Measurements from ENCODE around the gene ZNF408.
"Not testable (repeated sequence)": the region's sequence is repeated elsewhere in the genome, so short reads cannot be mapped to it uniquely, and the experiment has no call there.

ZNF408 gene

DNA sequence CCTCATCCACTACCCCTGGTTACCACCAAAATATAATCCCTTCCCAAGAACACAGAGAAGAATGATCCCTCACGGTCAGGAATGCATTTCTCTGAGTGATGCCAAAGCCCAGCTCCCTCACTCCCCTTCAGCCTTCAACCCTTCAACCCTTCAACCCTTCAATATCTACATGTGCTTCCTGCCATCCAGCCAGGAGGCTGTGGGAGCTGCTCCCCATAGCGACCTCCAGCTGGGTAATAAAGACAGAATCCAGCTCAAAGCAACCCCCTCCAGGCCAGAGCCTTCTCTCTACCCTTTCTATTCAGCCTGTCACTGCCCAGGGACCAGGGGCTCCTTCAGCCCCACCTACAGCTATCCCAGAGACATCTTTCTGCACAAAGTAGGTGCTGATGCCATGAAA is 3.1 kb upstream of the ZNF408 start:
- no peak for DNase-seq (ENCODE audit: low spot score)

DNA sequence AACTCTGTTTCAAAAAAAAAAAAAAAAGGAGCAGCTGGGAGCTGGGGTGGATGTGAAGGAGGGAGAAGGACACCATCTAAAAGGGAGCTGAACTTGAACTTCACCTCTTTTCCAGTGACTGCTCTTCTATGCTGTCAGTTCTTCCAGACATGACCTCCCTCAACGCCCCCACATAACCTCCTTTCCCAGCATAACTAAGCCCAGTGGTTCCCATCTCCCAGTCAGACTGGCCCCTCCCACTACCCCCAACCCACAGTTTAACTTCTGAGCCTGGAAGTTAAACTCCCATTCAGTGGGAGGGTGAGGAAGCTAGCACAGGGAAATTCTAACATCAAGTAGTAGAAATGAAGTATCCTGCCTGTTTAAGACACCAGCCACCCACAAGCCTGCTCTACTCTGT is 2.2 kb upstream of the ZNF408 start:
- DNase-seq (ENCODE audit: low spot score): no peak

DNA sequence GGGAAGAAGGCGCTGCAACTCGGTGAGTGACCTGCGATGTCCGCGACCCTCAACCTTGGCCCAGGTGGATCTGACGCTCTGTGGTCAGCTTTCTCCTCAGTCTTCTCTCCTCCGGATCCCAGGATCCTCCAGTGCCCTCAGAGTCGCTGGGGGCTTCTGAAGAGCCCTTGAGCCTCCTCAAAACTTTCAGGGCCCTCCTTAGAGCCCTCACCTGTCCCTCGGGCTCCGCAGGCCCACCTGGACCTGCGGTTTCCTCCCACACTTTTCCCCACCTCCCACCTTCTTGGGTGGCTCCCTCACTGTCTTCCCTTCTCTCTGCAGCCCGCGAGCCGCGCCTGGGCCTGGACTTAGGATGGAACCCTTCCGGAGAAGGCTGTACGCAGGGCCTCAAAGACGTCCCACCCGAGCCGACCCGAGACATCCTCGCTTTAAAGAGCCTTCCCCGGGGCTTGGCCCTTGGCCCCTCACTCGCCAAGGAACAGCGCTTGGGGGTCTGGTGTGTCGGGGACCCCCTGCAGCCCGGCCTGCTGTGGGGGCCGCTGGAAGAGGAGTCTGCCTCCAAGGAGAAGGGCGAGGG is 335 bp downstream of the ZNF408 start:
- DNase-seq (ENCODE audit: low spot score): no peak

DNA sequence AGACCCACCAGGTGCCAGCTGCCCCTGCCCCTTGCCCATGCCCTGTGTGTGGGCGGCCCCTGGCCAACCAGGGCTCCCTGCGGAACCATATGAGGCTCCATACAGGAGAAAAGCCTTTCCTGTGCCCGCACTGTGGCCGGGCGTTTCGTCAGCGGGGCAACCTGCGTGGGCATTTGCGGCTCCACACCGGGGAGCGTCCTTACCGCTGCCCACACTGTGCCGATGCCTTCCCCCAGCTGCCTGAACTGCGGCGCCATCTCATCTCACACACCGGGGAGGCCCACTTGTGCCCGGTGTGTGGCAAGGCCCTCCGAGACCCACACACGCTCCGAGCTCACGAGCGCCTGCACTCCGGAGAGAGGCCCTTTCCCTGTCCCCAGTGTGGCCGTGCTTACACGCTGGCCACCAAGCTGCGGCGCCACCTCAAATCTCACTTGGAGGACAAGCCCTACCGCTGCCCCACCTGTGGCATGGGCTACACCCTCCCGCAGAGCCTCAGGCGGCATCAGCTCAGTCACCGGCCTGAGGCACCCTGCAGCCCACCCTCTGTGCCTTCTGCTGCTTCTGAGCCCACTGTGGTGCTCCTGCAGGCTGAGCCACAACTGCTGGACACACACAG is 4.3 kb downstream of the ZNF408 start:
- DNase-seq (ENCODE audit: low spot score): no peak

DNA sequence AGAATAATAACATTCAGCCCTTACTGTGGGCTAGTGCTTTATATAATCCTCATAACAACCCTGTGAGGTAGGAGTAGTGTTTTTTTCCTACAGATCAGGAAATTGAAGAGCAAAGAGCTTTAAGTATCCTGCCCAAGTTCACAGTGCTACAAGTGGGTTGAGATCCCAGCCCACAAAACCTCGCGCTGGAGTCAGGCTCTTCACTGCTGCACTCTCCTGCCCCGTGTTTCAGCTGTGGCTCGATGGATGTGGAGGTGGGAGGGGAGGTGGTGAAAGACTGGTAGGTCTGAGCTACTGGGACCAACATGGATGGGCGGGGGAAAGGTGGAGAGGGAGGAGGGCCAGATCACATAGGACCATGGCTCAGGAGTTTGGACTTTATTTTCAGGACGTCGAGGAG is 6.1 kb downstream of the ZNF408 start:
- DNase-seq (ENCODE audit: low spot score): no peak

DNA sequence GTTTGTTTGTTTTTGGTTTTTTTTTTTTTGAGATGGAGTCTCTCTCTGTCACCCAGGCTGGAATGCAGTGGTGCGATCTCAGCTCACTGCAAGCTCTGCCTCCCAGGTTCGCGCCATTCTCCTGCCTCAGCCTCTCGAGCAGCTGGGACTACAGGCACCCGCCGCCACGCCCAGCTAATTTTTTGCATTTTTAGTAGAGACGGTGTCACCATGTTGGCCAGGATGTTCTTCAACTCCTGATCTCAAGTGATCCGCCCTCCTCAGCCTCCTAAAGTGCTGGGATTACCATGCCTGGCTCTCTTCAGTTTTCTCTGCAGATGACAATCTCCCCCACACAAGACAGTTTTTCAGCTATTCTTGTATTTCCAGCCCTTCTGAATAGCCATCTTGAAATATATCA is 8.5 kb downstream of the ZNF408 start:
- DNase-seq (ENCODE audit: low spot score): not testable (repeated sequence)

DNA sequence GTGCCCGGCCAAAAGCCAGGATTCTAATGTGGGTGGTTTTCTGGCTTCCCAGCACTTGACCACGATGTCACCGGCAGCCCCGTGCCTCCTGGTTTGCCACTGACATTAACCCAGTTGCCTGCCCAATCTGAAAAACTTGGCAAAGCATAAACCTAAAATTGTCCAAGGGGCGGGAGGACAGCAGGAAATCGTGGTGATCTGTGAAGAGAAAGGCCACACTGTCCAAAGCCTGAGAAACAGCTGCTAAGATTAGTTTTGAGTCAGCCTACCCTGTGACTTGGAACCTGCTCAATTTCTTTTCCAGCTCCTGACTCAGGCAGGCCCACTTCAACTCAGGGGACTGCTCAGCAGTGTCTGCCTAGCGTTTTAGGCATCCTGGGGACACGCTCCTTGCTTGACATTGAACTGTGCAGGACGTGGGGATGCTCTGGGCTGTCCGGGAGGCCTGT is 10.0 kb downstream of the ZNF408 start:
- no peak for DNase-seq (ENCODE audit: low spot score)

DNA sequence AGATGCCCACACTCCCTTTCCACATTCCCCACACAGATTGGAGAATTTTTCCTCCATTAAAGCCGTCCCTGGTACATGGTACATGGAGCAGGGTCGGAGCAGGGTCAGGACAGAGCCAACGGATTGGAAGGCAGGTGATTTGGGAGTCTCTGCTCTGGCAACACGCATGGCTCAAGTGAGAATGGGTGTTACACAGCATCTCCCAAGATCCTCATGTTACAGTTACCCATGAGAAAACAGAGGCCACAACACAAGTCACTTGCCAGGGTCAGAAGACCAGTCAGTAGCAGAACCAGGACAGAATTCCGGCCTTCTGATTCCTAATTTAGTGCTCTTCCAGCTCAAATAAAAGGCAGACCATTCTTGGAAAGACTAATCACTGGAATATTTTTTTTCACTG is 10.5 kb downstream of the ZNF408 start:
- DNase-seq (ENCODE audit: low spot score): no peak

DNA sequence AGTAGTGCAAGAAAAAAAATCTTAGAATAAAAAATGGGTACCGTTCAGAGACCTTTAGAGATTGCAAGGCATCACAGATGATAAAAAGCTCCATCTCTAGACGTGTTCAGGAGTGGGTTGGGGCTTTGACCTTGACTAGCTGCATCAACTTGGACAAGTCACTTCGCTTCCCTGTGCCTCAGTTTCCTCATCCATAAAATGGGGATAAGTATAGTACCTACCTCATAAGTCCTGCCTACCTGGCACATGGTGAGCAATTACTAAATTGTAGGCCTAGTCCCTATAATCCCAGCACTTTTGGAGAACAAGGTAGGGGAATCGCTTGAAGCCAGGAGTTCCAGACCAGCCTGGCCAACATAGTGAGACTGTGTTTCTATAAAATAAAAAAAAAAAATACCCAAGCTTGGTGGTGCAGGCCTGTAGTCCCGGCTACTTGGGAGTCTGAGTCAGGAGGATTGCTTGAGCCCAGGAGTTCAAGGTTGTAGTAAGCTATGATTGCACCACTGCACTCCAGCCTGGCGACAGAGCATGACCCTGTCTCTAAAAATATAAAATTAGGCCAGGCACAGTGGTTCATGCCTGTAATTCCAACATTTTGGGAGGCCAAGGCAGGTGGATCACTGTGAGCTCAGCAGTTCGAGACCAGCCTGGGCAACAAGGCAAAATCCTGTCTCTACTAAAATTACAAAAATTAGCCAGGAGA is 12.2 kb downstream of the ZNF408 start:
- no peak for DNase-seq (ENCODE audit: low spot score)

DNA sequence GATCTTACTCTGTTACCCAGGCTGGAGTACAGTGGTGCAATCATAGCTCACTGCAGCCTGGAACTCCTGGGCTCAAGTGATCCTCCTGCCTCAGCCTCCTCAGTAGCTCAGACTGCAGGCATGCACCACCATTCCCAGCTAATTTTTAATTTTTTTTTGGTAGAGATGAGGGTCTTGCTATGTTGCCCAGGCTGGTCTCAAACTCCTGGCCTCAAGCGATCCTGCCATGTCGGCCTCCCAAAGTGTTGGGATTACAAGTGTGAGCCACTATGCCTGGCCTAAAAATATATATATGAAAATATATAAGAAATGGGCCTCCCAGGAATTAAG is 17.0 kb downstream of the ZNF408 start:
- DNase-seq (ENCODE audit: low spot score): not testable (repeated sequence)

DNA sequence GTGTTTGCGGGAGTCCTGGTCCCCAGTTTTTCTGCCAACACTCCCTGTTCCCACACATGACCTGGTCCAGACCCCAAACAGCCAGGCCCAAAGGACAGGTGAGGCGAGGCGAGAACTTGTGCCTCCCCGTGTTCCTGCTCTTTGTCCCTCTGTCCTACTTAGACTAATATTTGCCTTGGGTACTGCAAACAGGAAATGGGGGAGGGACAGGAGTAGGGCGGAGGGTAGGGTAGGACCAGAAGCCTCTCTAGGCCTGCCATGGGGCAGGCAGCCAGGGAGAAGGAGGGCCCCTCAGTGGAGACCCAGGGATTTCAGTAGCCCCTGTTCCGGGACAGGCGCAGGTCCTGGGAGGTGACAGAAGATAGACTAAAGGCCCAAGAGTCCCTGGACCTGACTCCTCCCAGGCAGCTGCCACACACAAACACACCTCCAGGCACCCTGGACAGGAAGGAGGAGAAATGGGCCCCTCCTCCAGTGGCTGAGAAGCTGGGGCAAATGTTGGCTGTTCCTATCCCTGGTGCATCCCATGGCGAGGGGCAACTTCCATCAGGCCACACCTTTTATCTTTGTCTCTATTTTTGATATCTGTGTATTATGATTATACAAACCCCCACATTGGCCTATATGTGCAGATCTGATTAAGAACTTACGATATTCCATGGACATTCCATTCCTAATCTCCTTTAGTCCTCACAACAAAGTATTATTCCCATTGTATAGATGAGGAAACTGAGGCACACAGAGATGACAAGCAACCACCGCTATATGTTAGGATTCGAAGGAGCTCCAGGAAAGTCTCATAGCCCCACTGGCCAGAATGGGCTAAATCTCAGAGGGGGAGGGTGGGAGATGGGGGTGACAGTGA is 17.6 kb downstream of the ZNF408 start:
- no peak for DNase-seq (ENCODE audit: low spot score)

DNA sequence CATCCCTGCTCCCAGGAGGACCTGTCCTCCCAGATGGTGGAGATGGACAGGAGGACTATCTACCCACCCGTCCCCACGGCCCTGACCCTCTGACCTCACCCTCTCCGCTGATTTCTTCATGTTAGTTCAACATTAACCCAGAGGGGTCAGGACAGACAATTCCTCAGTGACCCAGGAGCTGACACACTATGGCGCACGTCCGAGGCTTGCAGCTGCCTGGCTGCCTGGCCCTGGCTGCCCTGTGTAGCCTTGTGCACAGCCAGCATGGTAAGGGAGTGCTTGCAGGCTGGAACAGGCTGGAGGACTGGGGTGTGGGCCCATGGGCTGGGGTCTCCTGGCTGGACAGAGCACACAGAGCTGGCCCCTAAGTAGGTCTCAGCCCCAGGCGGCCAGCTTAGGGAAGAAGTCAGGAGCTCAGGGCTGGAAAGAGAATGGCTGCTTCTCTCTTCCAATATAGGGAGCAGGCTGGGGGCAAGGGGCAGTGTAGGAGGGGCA is 18.3 kb downstream of the ZNF408 start, which contains the start of gene F2:
Gene F2 (plus strand): TSS at position 166 of the 495 bp plus-strand sequence. CDS start 23 bp downstream, at position 189.
- DNase-seq (ENCODE audit: low spot score): no peak

DNA sequence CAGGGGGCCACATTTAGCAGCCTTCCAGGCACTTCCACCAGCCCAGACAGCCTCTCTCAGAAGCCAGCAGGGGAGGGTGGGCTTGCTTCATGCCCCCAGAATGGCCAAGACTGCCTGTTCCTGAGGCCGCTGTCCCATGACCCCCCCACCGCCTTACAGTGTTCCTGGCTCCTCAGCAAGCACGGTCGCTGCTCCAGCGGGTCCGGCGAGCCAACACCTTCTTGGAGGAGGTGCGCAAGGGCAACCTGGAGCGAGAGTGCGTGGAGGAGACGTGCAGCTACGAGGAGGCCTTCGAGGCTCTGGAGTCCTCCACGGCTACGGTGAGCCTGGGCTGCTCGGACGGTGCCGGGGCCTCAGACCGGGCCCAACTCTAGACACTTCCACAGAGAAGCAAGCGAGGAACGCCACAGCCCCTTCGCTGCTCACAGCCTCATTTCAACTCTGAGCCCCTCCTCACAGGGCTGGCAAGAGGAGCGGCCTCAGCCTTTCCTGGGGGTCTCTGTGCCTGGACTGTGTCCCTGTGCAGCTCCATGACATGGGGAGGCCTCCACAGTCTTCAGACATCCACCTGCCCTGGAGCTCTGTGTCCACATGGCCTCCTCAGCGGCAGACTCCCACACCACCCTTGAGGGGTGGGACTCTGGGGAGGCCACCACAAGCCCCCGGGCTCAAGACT is 18.9 kb downstream of the ZNF408 start:
- no peak for DNase-seq (ENCODE audit: low spot score)

DNA sequence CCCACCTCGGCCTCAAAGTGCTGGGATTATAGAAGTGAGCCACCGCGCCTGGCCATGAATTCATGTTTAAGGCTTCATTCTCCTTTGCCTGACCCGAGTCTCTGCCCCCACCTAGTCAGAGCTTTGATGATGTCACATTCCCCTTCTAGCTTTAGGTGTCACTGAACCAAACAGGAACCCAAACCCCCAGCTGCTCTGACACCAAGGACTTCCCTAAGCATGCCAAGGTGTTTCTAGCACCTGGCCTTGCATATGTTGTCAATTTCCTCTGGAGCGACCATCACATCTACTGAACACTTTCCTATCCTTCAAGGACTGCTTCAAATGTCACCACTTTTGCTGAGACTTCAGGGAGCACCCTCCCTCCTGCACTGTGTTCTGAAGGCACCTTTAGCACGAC is 20.5 kb downstream of the ZNF408 start:
- DNase-seq (ENCODE audit: low spot score): no peak

DNA sequence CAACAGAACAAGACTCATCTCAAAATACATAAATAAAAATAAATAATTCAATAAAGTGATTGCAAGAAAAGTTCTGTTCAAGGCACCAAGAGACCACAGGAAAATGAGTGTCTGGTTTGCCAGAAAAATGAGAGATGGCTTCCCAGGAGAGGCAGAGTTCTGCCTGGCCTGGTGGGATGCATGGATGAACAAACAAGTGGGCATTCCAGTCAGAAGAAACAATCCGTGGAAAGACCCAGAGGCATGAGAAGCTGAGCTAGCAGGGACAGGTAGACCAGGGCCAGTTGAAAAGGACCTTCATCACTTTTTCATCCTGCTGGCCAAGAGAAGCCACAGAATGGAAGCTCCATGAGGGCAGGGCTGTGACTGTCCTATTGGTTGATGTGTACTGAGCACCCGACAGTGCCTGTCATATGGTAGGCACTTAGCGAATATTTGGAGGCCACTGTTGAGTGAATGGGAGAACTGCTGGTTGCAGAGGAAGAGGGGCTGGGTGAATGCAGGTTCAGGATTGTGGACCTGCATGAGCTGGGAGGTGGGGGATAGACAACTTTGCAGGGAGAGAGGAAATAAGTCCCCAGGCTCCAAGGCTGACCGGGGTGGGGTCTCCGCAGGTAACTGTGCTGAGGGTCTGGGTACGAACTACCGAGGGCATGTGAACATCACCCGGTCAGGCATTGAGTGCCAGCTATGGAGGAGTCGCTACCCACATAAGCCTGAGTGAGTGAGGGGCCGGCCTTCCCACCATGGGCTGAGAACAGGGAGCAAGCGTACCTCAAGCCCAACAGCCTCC is 21.9 kb downstream of the ZNF408 start:
- DNase-seq (ENCODE audit: low spot score): no peak

DNA sequence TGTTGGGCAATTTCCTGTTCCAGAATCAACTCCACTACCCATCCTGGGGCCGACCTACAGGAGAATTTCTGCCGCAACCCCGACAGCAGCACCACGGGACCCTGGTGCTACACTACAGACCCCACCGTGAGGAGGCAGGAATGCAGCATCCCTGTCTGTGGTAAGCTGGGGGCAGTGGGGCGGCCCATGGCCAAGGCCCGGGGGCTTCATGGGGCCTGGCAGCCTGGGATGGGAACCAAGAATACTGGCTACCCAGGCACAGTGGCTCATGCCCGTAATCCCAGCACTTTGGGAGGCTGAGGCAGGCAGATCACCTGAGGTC is 22.5 kb downstream of the ZNF408 start:
- DNase-seq (ENCODE audit: low spot score): no peak

DNA sequence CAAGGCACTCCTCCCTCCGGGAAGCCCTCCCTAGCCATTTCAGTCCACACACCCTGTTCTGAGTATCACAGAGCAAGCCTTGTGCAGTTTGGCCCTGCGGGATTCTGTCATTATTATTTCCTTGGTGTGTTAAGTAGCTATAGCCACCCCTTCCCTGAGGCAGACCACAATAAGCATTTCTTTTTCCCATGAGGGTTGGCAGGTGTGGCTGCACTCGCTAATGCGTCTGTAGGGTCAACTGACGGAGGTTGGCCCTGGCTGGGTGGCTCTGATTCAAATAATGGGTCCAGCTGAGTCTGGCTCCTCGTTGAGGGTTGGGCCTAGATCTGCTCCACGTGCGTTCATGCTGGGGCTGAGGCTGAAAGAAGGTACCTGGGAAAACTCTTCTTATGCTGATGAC is 23.3 kb downstream of the ZNF408 start:
- DNase-seq (ENCODE audit: low spot score): no peak

DNA sequence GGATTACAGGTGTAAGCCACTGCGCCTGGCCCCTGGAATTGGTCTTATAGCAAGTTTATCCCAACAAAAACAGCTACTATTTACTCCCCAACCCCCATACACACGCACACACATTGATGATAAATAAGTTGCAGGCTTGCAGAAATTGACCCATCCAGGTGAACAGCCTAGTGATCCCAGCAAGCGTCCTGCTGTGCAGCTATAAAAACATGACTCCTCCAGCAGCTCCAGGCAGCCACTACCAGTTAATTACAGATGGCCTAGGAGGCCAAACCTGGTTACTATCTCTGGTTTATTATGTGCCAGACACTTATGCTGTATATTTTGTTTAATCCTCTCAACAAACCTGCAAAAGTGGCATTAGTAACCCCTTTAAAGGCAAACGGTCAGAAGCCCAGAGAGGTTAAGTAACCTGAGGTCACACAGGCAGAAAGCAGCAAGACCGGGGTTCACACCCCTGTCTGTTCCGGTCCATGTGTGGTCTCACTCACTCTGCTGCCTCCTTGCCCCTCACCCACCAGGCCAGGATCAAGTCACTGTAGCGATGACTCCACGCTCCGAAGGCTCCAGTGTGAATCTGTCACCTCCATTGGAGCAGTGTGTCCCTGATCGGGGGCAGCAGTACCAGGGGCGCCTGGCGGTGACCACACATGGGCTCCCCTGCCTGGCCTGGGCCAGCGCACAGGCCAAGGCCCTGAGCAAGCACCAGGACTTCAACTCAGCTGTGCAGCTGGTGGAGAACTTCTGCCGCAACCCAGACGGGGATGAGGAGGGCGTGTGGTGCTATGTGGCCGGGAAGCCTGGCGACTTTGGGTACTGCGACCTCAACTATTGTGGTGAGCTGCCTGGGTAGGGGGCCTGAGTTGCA is 24.7 kb downstream of the ZNF408 start:
- DNase-seq (ENCODE audit: low spot score): no peak

DNA sequence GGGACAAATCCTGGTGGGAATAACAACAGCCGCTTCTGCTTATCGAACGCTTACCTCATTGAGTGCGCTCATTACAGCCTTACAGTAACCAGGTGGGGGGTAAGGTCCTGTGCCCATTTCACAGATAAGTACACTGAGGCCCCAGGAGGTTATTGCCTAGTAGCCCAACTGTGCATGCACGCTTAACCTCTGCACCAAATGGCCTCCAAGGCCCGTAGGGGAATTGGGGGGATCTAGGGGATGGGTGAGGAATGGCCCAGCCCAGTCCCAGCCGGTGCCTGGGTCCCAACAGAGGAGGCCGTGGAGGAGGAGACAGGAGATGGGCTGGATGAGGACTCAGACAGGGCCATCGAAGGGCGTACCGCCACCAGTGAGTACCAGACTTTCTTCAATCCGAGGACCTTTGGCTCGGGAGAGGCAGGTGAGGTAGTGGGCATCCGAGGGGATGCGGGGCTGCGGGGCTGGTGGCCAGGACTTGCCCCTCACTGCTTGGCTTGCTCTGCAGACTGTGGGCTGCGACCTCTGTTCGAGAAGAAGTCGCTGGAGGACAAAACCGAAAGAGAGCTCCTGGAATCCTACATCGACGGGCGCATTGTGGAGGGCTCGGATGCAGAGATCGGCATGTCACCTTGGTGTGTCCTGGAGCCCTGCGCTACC is 25.5 kb downstream of the ZNF408 start:
- no peak for DNase-seq (ENCODE audit: low spot score)

Measured in left forelimb (tissue), 1 donor.